Ovary (tissue), 3 donors: Measurements from ENCODE around the gene EIF4E1B.

Experiments used
- EP300 ChIP-seq: sonication (generic); formaldehyde crosslinking; IDR thresholded peaks from one replicate; pipeline ENCODE4 v1.6.1; 2017; ENCODE audit warnings: antibody characterized with exemption
- POLR2A ChIP-seq: fragments of 450-650 bp; IDR thresholded peaks from one replicate; pipeline ENCODE4 v1.6.1; 2017; ENCODE audit warnings: antibody characterized with exemption, mild to moderate bottlenecking, moderate library complexity
- TF ChIP-seq, protein P1 (sequence below), 3 donors: fragments of 450-650 bp in 2 of 3; fragments of 200-600 bp in 1 of 3; IDR thresholded peaks; one replicate each; pipeline versions ENCODE4 v1.5.1 to v1.8.0; 2016 to 2022; ENCODE audit warnings: antibody characterized with exemption in 3 of 3, mild to moderate bottlenecking in 1 of 3
- donor health status: DM: no; HTN: no; CAD: no.

DNA sequence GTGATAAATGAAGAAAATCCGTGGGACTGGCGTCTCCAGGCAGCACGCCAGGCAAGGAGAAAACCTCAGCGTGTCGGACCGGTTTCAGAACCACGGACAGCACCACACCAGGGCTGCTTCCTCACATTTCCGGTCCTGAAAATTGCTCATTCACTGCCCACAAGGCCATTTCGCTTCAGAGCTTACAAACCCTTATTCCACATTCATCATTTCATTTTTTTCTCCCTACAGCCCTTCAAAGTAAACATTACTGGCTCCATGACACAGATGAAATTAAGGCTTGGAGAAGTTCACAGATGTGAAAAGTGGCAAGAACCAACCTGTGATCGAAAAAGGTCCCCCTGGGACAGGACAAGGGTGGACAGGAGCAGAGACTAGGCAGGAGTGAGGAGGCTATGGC lies 19.0 kb upstream of the EIF4E1B start:
- TF ChIP-seq, protein P1, sequence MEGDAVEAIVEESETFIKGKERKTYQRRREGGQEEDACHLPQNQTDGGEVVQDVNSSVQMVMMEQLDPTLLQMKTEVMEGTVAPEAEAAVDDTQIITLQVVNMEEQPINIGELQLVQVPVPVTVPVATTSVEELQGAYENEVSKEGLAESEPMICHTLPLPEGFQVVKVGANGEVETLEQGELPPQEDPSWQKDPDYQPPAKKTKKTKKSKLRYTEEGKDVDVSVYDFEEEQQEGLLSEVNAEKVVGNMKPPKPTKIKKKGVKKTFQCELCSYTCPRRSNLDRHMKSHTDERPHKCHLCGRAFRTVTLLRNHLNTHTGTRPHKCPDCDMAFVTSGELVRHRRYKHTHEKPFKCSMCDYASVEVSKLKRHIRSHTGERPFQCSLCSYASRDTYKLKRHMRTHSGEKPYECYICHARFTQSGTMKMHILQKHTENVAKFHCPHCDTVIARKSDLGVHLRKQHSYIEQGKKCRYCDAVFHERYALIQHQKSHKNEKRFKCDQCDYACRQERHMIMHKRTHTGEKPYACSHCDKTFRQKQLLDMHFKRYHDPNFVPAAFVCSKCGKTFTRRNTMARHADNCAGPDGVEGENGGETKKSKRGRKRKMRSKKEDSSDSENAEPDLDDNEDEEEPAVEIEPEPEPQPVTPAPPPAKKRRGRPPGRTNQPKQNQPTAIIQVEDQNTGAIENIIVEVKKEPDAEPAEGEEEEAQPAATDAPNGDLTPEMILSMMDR (IDR thresholded peaks at IDR 0.05), result no peak
- TF ChIP-seq POLR2A (no peak), EP300 (no peak)
